Measurements from ENCODE around the gene COPS4.
"Not testable (repeated sequence)": the region's sequence is repeated elsewhere in the genome, so short reads cannot be mapped to it uniquely, and the experiment has no call there.

The COPS4 gene

DNA sequence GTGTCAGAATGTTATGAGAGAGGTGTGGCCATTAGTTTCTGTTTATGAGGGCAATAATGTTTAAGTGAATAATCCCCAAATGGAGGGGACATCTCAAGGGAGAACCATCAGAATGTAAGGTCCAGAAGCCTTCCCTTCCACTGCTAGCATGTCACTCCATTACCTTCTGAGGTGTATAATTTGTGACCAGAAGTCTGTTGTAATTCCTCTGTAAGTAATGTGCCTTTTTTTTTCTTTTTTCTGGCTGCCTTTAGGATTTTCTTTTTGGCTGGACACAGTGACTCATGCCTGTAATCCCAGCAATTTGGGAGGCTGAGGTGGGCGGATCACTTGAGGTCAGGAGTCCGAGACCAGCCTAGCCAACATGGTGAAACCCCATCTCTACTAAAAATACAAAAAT, 10.8 kb upstream of the COPS4 start:
- DNase-seq = no peak

DNA sequence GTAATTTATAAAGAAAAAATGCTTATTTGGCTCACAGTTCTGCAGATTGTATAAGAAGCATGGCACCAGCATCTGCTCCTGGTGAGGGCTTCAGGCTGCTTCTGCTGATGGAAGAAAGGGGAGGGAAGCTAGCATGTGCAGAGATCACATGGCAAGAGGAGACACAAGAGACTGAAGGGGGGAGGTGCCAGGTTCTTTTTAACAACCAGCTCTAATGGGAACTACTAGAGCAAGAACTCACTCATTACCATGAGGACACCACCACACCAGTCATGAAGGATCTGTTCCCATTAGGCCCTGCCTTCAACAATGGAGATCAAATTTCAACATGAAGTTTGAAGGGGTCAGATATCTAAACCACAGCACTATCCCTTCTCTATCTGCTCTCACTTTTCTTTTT, 9.4 kb upstream of the COPS4 start:
- no peak for DNase-seq

DNA sequence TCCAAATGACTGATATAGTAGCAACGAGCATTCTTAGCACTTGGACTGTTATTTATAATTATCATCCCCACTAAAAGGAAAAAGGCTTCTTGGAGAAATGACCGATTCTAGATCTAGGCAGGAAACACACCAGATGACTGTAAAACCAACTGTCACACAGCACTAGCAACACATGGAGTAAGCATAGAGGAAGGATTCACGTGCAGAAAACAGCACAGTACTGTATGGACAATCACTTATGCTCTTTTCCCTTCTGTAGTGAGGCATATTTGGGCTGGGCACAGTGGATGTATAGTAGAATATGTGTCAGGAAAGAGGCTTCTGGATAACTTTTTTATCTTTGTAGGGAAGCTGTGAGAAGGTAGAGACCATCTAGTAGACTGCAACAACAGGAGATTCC, 6.0 kb upstream of the COPS4 start:
- no peak for DNase-seq

DNA sequence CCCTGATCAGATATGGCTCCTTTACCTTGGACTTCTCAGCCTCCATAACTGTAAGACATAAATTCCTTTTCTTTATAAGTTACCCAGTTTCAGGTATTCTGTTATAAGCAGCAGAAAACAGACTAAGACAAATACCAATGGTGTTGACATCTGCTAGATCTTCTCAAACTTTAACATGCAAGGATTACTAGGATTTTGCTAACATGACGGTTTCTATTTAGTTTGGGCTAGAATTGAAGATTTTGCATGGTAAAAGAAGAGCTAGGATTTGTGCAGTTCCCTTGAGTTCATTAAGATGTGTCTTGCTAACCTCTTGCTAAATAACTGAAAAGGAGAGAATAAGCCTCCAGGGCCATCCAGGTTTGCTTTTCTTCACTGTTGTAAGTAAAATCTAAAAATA, 5.3 kb upstream of the COPS4 start:
- DNase-seq = no peak

DNA sequence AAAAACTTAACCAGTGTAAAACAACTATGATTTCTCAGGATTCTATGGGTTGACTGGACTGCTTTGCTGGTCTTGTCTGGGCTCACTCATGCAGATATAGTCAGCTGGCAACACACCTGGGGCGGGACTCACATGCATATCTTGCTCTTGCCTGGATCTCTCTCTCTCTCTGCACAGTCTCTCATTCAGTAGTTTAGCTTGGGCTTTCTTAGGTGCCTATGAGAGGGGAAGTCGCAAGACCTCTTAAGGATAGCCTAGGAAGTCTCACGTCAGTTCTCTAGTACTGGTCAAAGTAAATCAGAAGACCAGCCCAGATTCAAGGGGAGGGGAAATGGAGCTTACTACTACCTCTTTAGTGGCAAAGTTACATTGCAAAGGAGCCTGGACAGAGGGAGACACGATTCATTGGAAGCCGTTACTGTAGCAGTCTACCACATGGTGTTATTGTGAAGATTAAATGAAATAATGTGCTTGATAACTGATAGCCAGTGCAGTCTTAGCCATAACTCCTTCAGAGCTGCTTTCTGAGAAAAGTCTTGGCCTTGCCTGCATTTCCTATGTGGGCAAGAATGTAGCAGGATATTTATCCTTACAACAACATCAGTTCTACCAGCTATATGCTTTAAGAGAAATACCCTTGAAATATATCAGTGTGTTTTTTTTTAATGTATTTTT, 2.1 kb downstream of the COPS4 start:
- DNase-seq = no peak

- no peak for DNase-seq
Measured at GRCh38 chr4:83040269-83040668, 5.3 kb downstream of the COPS4 start.

DNA sequence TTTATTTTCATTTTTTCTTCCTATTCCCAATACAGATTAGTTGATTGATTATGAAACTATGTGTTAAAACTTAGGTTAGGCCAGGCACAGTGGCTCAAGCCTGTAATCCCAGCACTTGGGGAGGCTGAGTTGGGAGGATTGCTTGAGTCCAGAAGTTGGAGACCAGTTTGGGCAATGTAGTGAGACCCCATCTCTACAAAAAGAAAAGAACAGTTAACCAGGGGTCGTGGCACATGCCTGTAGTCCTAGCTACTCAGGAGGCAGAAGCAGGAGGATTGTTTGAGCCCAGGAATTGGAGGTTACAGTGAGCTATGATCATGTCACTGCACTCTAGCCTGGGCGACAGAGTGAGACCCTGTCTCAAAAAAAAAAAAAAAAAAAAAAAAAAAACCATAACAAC, 8.2 kb downstream of the COPS4 start:
- not testable (repeated sequence) for DNase-seq

GRCh38 chr4:83043801-83044407, 8.9 kb downstream of the COPS4 start:
- no peak for DNase-seq

DNA sequence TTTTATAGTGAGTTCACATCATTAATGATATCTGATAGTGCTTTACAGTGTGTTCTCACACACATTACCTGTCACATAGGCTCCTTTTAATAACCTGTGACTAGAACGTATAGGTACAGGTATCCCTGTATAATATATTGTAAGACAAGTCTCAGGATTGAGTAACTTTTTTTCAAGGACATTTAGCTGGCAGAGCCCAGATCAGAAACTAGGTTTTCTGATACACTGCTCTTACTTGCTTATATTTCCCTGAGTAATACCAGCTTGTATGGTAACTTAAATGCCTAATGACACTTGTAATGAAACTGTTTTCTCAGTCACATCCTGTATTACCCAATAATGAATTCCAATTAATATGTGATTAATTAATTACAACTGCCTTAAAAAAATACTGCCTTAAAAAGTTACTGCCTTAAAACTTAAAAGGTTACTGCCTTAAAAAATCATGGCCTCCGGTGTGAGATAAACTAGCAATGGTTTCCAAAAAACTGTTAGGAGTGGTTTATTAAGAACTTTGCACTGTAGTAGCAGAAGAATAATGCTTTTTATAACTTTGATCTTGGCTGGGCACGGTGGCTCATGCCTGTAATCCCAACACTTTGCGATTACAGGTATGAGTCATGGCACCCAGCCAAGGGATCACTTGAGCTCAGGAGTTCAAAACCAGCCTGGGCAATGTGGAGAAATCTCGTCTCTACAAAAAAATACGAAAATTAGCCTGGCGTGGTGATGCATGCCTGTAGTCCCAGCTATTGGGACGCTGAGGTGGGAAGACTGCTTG, 11.9 kb downstream of the COPS4 start:
- DNase-seq = no peak

DNA sequence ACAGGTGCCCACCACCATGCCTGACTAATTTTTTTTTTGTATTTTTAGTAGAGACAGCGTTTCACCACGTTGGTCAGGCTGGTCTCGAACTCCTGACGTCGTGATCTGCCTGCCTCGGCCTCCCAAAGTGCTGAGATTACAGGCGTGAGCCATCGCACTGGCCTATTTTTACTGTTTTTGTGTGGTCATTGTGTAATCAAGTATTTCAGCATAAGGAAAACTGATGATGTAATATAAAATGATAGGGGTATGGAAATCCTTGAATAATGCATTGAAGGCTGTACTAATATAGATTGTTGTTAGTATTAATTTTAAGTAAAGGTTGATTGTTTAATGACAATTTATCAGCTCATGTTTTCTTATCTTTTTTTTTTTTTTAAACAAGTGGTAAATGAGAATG, 13.8 kb downstream of the COPS4 start:
- not testable (repeated sequence) for DNase-seq

- DNase-seq = no peak
Measured at GRCh38 chr4:83054928-83055327, 19.9 kb downstream of the COPS4 start.

GRCh38 chr4:83062739-83063138, 27.8 kb downstream of the COPS4 start:
- no peak for DNase-seq

GRCh38 chr4:83065266-83065665, 30.3 kb downstream of the COPS4 start:
- DNase-seq = no peak

GRCh38 chr4:83067058-83067639, 32.2 kb downstream of the COPS4 start:
- no peak for DNase-seq

DNA sequence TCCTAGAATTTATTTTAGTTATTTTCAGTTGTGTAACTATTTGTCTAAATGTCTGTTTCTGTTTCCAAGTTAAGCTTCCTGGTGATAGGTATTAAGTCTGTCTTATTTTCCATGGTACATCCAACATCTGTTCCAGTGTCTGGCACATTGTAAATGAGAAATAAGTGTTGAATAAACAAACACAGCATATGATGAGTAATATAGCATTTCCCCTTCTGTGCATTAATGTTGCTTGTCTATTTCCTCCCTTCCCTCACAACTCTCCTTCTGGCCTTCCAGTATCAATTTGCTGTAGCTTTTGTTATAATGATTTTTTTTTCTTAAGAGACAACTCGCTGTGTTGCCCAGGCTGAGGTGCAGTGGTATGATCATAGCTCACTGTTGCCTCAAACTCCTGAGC, 36.1 kb downstream of the COPS4 start:
- no peak for DNase-seq

- DNase-seq = peak; percentile 45
Measured at GRCh38 chr4:83074086-83074704, 39.2 kb downstream of the COPS4 start.

DNA sequence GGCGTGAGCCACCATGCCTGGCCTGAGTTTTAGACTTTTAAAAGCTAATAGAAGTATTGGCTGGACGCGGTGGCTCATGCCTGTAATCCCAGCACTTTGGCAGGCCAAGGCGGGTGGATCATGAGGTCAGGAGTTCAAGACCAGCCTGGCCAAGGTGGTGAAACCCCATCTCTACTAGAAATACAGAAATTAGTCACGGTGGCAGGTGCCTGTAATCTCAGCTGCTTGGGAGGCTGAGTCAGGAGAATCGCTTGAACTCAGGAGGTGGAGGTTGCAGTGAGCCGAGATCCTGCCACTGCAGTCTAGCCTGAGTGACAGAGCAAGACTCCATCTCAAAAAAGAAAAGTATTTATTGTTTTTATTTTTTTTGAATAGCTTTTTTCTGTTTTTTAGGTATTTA, 39.8 kb downstream of the COPS4 start:
- peak; percentile 21 for DNase-seq

- no peak for DNase-seq
Measured at GRCh38 chr4:83075311-83076095, 40.5 kb downstream of the COPS4 start.

DNA sequence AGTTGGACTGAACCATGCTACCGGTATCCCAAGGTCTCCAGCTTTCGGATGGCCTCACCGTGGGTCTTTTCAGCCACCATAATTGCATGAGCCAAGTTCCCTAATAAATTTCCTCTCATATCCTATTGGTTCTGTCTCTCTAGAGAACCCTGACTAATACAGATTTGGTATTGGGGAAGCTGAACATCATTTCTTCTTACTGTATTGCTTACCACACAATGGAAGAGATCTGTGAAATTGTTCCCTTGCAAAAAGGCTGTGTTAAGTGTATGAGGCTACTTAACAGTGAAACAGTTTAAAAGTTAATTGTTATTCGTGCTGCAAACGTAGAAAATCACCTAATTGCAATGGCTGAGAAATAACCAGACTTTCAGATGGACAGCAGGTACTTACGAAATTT, 45.6 kb downstream of the COPS4 start:
- no peak for DNase-seq

- DNase-seq = no peak
Measured at GRCh38 chr4:83082777-83083176, 47.8 kb downstream of the COPS4 start.

GRCh38 chr4:83083925-83084475, 49.0 kb downstream of the COPS4 start:
- peak; percentile 54 for DNase-seq

DNA sequence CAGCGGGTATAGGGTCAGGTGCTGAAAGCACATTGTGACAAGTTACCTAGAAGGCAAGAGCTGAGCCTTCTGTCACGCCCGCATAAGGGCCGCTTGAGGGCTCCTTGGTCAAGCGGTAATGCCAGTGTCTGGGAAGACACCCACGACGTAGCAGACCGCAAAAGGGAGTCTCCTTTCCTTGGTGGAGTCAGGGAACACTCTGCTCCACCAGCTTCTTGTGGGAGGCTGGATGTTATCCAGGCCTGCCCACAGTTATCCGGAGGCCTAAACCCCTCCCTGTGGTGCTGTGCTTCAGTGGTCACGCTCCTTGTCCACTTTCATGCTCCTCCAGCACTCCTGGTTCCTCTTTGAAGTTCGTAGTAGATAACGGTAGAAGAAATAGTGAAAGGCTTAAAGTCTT, 50.0 kb downstream of the COPS4 start:
- DNase-seq = not testable (repeated sequence)

All from activated naive CD4-positive, alpha-beta T cell treated with Interleukin-2 at 50 U/mL for 16 hours (primary cell).